H9 (cell line): ENCODE results near the gene DRD4. TPM values are rescaled to one million over a fixed set of nuclear protein-coding genes. Genes with fewer than 3 reads are reported as not detected.

Experiments used
- DNase-seq: peaks from one replicate; pipeline ENCODE4 v3.0.0-alpha.2; 2017
- H2AFZ ChIP-seq: one replicate; pipeline ENCODE4 v1.6.1; 2013; ENCODE audit warnings: mild to moderate bottlenecking, low read length, control low read depth, moderate library complexity
- H2AK5ac ChIP-seq: 2 replicates; pipeline ENCODE4 v1.6.1; 2013; ENCODE audit warnings: low read length, control low read depth, mixed read lengths; ENCODE audit not compliant: insufficient read length
- H2BK120ac ChIP-seq: one replicate; pipeline ENCODE4 v1.6.1; 2013; ENCODE audit warnings: low read depth, mild to moderate bottlenecking, low read length, control low read depth, inconsistent platforms; ENCODE audit not compliant: poor library complexity, severe bottlenecking
- H2BK12ac ChIP-seq: 2 replicates; pipeline ENCODE4 v1.6.1; 2013; ENCODE audit warnings: low read length, control low read depth, mixed read lengths, low read depth; ENCODE audit not compliant: insufficient read length
- H2BK15ac ChIP-seq: 2 replicates; pipeline ENCODE4 v1.6.1; 2013; ENCODE audit warnings: low read depth, low read length, control low read depth
- H2BK20ac ChIP-seq: one replicate; pipeline ENCODE4 v1.6.1; 2013; ENCODE audit warnings: low read depth, mild to moderate bottlenecking, low read length, control low read depth, inconsistent platforms; ENCODE audit not compliant: poor library complexity, severe bottlenecking
- H2BK5ac ChIP-seq: 2 replicates; pipeline ENCODE4 v1.6.1; 2013; ENCODE audit warnings: low read length, control low read depth, mixed read lengths; ENCODE audit not compliant: insufficient read length
- H3K14ac ChIP-seq: 2 replicates; pipeline ENCODE4 v1.6.1; 2013; ENCODE audit warnings: low read length, control low read depth; ENCODE audit not compliant: insufficient read depth
- H3K18ac ChIP-seq: 2 replicates; pipeline ENCODE4 v1.6.1; 2013; ENCODE audit warnings: low read depth, mild to moderate bottlenecking, mixed read lengths, low read length, control low read depth; ENCODE audit not compliant: insufficient read length
- H3K23ac ChIP-seq: 2 replicates; pipeline ENCODE4 v1.6.1; 2013; ENCODE audit warnings: low read length, control low read depth, mixed read lengths, low read depth; ENCODE audit not compliant: insufficient read length
- H3K23me2 ChIP-seq: 2 replicates; pipeline ENCODE4 v1.6.1; 2013; ENCODE audit warnings: low read depth, mild to moderate bottlenecking, mixed read lengths, low read length, control low read depth; ENCODE audit not compliant: insufficient read length, poor library complexity, severe bottlenecking
- H3K27ac ChIP-seq: 2 replicates; pipeline ENCODE4 v1.5.1; 2013; ENCODE audit warnings: low read length, control low read depth, mixed read lengths, low read depth; ENCODE audit not compliant: insufficient read length
- H3K27me3 ChIP-seq: 2 replicates; pipeline ENCODE4 v1.6.1; 2013; ENCODE audit warnings: low read length, control low read depth, inconsistent platforms; ENCODE audit not compliant: insufficient read depth
- H3K4ac ChIP-seq: 2 replicates; pipeline ENCODE4 v1.6.1; 2013; ENCODE audit warnings: low read depth, mild to moderate bottlenecking, control low read depth, inconsistent platforms, low read length, moderate library complexity
- H3K4me1 ChIP-seq: 2 replicates; pipeline ENCODE4 v1.6.1; 2013; ENCODE audit warnings: low read length, control low read depth, inconsistent platforms; ENCODE audit not compliant: insufficient read depth
- H3K4me2 ChIP-seq: 2 replicates; pipeline ENCODE4 v1.6.1; 2013; ENCODE audit warnings: low read length, control low read depth, mixed read lengths; ENCODE audit not compliant: insufficient read length, insufficient read depth
- H3K56ac ChIP-seq: 2 replicates; pipeline ENCODE4 v1.6.1; 2013; ENCODE audit warnings: low read depth, mild to moderate bottlenecking, mixed read lengths, low read length, control low read depth; ENCODE audit not compliant: insufficient read length
- H3K79me1 ChIP-seq: 2 replicates; pipeline ENCODE4 v1.6.1; 2013; ENCODE audit warnings: low read depth, mild to moderate bottlenecking, moderate library complexity, low read length, control low read depth, inconsistent platforms; ENCODE audit not compliant: insufficient read depth, poor library complexity, severe bottlenecking
- H3K79me2 ChIP-seq: 2 replicates; pipeline ENCODE4 v1.6.1; 2013; ENCODE audit warnings: low read length, control low read depth, inconsistent platforms; ENCODE audit not compliant: insufficient read depth
- H3K9ac ChIP-seq: 2 replicates; pipeline ENCODE4 v1.6.1; 2013; ENCODE audit warnings: low read length, control low read depth, mixed read lengths; ENCODE audit not compliant: insufficient read length; ENCODE audit errors: extremely low read depth
- H3K9me3 ChIP-seq: one replicate; pipeline ENCODE4 v1.6.1; 2013; ENCODE audit warnings: low read depth, low read length, inconsistent platforms; ENCODE audit not compliant: control insufficient read depth
- H3T11ph ChIP-seq: one replicate; pipeline ENCODE4 v1.6.1; 2013; ENCODE audit warnings: mild to moderate bottlenecking, low read length, control low read depth, inconsistent platforms
- H4K20me1 ChIP-seq: one replicate; pipeline ENCODE4 v1.6.1; 2013; ENCODE audit not compliant: control insufficient read depth, insufficient read length, insufficient read depth
- H4K5ac ChIP-seq: 2 replicates; pipeline ENCODE4 v1.6.1; 2013; ENCODE audit warnings: low read depth, mild to moderate bottlenecking, mixed read lengths, low read length, control low read depth; ENCODE audit not compliant: insufficient read length
- H4K8ac ChIP-seq: replicated peaks from 2 replicates; pipeline ENCODE4 v1.6.1; 2013; ENCODE audit warnings: low read length, control low read depth, mixed read lengths, low read depth; ENCODE audit not compliant: insufficient read length
- H4K91ac ChIP-seq: 2 replicates; pipeline ENCODE4 v1.6.1; 2013; ENCODE audit warnings: low read depth, mild to moderate bottlenecking, moderate library complexity, mixed read lengths, low read length, control low read depth; ENCODE audit not compliant: insufficient read length
- H3K27ac Mint-ChIP-seq, 3 experiments: 2 replicates in 2 of 3; 3 replicates in 1 of 3; pipeline ENCODE4 v1.8.0; 2020 to 2021; ENCODE audit warnings: mixed read lengths in 3 of 3, mild to moderate bottlenecking in 1 of 3, moderate library complexity in 1 of 3
- H3K27me3 Mint-ChIP-seq: 2 replicates; pipeline ENCODE4 v1.8.0; 2021; ENCODE audit warnings: low read depth, mild to moderate bottlenecking, moderate library complexity, mixed read lengths
- H3K36me3 Mint-ChIP-seq, 3 experiments: 2 replicates in 2 of 3; 3 replicates in 1 of 3; pipeline ENCODE4 v1.8.0; 2020 to 2021; ENCODE audit warnings: low read depth in 3 of 3, mixed read lengths in 3 of 3; ENCODE audit not compliant: insufficient read depth in 1 of 3
- H3K4me1 Mint-ChIP-seq, 2 experiments: 2 replicates each; pipeline ENCODE4 v1.8.0; 2020; ENCODE audit warnings: mixed read lengths in 2 of 2
- H3K4me3 Mint-ChIP-seq, 2 experiments: 2 replicates in 1 of 2; 3 replicates in 1 of 2; pipeline ENCODE4 v1.8.0; 2020 to 2021; ENCODE audit warnings: mild to moderate bottlenecking in 2 of 2, mixed read lengths in 2 of 2, moderate library complexity in 1 of 2
- H3K9me3 Mint-ChIP-seq, 2 experiments: 2 replicates in 1 of 2; 3 replicates in 1 of 2; pipeline ENCODE4 v1.8.0; 2020; ENCODE audit warnings: mild to moderate bottlenecking in 2 of 2, mixed read lengths in 2 of 2, moderate library complexity in 1 of 2
- WGBS: extraction: QIAGEN DNeasy Blood & Tissue Kit; methylation state at CpG from one replicate; pipeline ENCODE4 v1.1.7; 2013; ENCODE audit warnings: missing lambda C conversion rate, low lambda C conversion rate, mixed read lengths; ENCODE audit not compliant: insufficient read length; ENCODE audit errors: extremely low coverage; 5-methylcytosine and 5-hydroxymethylcytosine counted together
- total RNA-seq: library from RNA; stranded (reverse); gene quantifications from 2 replicates; pipeline ENCODE4 v1.2.1, GENCODE V29; 2021
- TF ChIP-seq, protein P1 (sequence below): fragments of 200-600 bp; sonication (generic); conservative IDR thresholded peaks from 3 replicates; pipeline ENCODE4 v1.8.0; 2021; ENCODE audit warnings: antibody characterized with exemption, mild to moderate bottlenecking

Gene DRD4
- total RNA-seq, 1 experiment from 2014 or later: 6.8 TPM

DNA sequence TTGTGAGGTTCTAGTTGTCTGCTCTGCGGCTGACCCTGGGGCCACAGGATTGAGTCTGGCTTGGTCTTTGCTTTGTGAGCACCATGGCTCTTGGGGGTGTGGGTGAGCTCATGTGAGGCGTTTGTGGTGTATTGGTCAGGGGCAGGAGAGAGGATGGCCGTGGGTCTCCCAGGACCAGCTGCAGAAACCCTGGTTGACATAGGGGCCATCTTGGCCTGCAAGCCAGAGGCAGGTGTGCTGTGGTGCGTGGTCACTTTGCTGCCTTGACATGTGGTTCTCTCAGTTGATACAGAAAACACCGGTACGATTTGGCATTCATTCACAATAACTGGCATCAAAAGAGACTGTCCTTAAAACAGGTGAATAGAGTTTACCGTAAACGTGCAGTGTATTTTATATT, 49.5 kb upstream of the DRD4 start:
- H3K27me3 Mint-ChIP-seq: no peaks in the 10 kb centered on the region
- no peaks in the 10 kb centered on the region for H3K4me1 Mint-ChIP-seq
- Histone ChIP-seq H2AFZ (no peak overlapping the region), H4K5ac (no peak overlapping the region), H3K4ac (no peak overlapping the region), H3K27ac (no peak overlapping the region), H3K18ac (no peak overlapping the region), H3K4me2 (no peak overlapping the region), H3K79me1 (peaks cover 7% of the 10 kb centered on the region), H3K9me3 (no peaks in the 10 kb centered on the region), H3K27me3 (no peaks in the 10 kb centered on the region), H3K4me1 (no peaks in the 10 kb centered on the region), H4K20me1 (peaks cover 3% of the 10 kb centered on the region), H3K56ac (no peak overlapping the region), H2BK120ac (no peak overlapping the region), H2BK15ac (no peak overlapping the region), H3K79me2 (no peaks in the 10 kb centered on the region; the same call in 1 of the 2 replicates), H2AK5ac (no peak overlapping the region), H4K8ac (no peak overlapping the region), H3K14ac (no peak overlapping the region), H3K23ac (no peak overlapping the region), H4K91ac (no peak overlapping the region), H2BK5ac (no peak overlapping the region), H2BK20ac (no peak overlapping the region), H2BK12ac (no peak overlapping the region), H3T11ph (no peak overlapping the region), H3K9ac (no peak overlapping the region), H3K23me2 (no peaks in the 10 kb centered on the region)
- no CpG with 5 or more reads among the region's 8 CpGs for WGBS
- no peak for DNase-seq
- peaks cover 44 to 81% (median 76%) of the 10 kb centered on the region in 3 experiments for H3K36me3 Mint-ChIP-seq
- H3K27ac Mint-ChIP-seq: peak overlapping the region in 1 of 3 experiments; percentile 61; a peak in 1 of 7 replicates
- H3K4me3 Mint-ChIP-seq: no peak overlapping the region
- H3K9me3 Mint-ChIP-seq: no peaks in the 10 kb centered on the region
- TF ChIP-seq, protein P1, sequence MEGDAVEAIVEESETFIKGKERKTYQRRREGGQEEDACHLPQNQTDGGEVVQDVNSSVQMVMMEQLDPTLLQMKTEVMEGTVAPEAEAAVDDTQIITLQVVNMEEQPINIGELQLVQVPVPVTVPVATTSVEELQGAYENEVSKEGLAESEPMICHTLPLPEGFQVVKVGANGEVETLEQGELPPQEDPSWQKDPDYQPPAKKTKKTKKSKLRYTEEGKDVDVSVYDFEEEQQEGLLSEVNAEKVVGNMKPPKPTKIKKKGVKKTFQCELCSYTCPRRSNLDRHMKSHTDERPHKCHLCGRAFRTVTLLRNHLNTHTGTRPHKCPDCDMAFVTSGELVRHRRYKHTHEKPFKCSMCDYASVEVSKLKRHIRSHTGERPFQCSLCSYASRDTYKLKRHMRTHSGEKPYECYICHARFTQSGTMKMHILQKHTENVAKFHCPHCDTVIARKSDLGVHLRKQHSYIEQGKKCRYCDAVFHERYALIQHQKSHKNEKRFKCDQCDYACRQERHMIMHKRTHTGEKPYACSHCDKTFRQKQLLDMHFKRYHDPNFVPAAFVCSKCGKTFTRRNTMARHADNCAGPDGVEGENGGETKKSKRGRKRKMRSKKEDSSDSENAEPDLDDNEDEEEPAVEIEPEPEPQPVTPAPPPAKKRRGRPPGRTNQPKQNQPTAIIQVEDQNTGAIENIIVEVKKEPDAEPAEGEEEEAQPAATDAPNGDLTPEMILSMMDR: no peak
